Measurements from ENCODE around the gene KL. TPM values are rescaled to one million over a fixed set of nuclear protein-coding genes. Genes with fewer than 3 reads are reported as not detected.
A peak's percentile ranks its signal among the peaks of the same experiment; 100 is the strongest.

KL gene
- total RNA-seq, 1 donor: 0.81 TPM

DNA sequence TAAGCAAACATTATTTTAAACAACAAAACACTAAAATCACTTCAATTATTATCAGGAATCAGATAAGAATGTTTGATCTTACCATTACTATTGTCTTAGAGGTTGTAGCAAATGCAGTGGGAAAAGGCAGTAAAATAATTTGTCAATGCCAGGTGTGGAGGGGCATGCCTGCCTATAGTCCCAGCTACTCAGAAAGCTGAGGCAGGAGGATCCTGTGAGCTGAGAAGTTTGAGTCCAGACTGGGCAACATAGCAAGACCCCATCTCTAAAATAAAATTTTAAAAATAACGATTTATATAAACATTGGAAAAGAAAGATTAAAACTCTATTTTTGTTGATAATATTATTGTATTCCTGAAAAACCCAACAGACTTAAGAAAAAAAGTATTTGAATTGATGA, 66.8 kb downstream of the KL start:
- no peak for DNase-seq (ENCODE audit: low read depth)
- no peak overlapping the region for H3K4me3 ChIP-seq (ENCODE audit: low read depth, low read length)
- TF ChIP-seq, protein P1, sequence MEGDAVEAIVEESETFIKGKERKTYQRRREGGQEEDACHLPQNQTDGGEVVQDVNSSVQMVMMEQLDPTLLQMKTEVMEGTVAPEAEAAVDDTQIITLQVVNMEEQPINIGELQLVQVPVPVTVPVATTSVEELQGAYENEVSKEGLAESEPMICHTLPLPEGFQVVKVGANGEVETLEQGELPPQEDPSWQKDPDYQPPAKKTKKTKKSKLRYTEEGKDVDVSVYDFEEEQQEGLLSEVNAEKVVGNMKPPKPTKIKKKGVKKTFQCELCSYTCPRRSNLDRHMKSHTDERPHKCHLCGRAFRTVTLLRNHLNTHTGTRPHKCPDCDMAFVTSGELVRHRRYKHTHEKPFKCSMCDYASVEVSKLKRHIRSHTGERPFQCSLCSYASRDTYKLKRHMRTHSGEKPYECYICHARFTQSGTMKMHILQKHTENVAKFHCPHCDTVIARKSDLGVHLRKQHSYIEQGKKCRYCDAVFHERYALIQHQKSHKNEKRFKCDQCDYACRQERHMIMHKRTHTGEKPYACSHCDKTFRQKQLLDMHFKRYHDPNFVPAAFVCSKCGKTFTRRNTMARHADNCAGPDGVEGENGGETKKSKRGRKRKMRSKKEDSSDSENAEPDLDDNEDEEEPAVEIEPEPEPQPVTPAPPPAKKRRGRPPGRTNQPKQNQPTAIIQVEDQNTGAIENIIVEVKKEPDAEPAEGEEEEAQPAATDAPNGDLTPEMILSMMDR (IDR thresholded peaks at IDR 0.05; ENCODE audit: insufficient read depth, low read length): no peak

DNA sequence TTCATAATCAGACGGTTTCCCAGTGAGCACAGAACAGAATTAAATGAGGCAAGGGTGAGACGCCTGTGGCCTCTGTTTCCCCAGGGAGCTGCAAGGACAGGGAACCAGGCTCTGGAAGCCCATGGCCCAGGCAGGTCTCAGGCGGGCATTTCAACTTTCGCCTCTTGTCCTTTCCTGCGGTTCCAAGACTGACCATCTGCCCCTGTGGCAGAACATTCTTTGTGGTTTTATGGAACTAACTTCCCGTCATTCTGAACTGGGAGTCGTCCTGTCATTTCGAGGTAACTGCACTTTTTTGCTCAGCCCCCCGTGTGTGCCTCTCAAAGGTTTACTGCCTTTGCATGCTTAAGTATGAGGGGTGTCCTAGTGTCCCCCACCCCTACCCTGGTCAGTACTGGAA, 70.9 kb downstream of the KL start:
- no peak overlapping the region for H3K4me3 ChIP-seq (ENCODE audit: low read depth, low read length)
- no peak for DNase-seq (ENCODE audit: low read depth)
- TF ChIP-seq, protein P1 (IDR thresholded peaks at IDR 0.05; ENCODE audit: insufficient read depth, low read length): no peak

DNA sequence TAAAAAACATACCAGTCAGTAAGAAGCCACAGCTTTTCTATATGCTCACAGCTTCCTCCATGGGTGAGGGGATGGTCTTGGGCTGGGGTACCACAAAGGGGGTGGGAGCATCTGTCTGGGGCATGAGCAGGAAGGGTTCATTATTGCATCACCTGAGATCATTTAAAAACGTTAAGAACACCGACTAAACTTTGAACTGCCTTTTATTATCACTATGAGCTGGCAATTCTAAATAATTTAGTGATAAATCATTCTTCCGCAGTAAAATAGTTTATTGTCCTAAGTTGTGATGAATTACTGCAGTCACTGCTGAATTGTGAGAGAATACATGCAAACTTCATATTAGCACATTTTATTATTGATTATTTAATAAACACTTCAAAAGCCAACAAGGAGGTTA, 71.6 kb downstream of the KL start:
- DNase-seq (ENCODE audit: low read depth): peak; percentile 31
- no peak overlapping the region for H3K4me3 ChIP-seq (ENCODE audit: low read depth, low read length)
- TF ChIP-seq, protein P1 (IDR thresholded peaks at IDR 0.05; ENCODE audit: insufficient read depth, low read length): no peak

DNA sequence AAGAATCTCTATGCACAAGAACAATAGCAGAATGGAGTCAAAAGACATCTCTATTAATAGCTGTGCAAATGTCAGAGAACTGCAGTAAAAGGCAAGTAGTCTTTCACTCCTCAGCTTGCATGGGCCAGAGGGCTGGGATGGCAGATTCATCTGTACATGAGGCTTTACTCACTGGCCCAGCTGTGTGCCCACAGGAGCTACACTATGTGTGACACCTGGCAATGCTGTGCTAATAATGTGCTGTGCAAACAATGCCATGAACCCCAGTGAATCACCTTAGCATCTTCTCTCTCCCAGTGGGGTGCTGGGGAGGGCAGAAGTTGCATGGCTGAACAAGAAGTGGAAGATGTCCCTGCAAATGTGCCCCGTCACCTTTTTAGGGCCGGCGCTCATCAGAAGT, 73.1 kb downstream of the KL start:
- DNase-seq (ENCODE audit: low read depth): no peak
- TF ChIP-seq, protein P1 (IDR thresholded peaks at IDR 0.05; ENCODE audit: insufficient read depth, low read length): no peak
- H3K4me3 ChIP-seq (ENCODE audit: low read depth, low read length): no peak overlapping the region

DNA sequence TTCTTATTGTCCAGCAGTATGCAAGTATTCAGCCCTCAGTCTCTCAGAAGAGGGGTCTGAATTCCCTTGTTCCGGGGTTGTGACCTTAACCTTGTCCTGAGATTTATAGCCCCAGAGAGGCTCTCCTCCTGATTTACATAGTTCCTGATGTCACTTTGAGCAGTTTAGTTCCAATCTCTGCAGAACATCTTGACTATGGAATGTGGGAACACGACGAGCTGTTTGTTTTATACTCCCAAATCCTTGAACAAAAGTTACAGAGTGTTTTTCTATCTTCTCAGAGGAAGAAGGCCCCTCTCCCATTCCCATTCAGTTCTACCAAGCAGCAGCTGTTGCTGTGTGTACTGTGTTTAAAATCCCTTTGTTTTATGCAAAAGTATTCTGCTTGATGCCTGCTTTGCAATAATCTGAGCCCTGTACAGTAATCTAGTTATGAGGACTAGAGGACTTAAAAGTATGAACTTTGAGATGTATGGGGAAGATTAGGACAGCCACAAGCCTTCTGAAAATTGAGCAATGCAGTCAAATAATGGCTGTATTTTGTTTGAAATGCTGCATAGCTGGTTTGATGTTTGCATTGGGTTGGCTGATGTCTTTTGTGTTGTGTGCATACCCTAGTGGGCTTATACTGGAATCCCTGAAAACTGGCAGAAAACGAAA, 74.7 kb downstream of the KL start:
- H3K4me3 ChIP-seq (ENCODE audit: low read depth, low read length): no peak overlapping the region
- DNase-seq (ENCODE audit: low read depth): no peak
- TF ChIP-seq, protein P1 (IDR thresholded peaks at IDR 0.05; ENCODE audit: insufficient read depth, low read length): no peak

GRCh38 chr13:33091415-33091774, 75.2 kb downstream of the KL start:
- TF ChIP-seq, protein P1 (IDR thresholded peaks at IDR 0.05; ENCODE audit: insufficient read depth, low read length): no peak
- no peak overlapping the region for H3K4me3 ChIP-seq (ENCODE audit: low read depth, low read length)
- no peak for DNase-seq (ENCODE audit: low read depth)

All from fibroblast of the aortic adventitia (primary cell).